Measurements from ENCODE around the gene KRTAP2-3. TPM values are rescaled to one million over a fixed set of nuclear protein-coding genes. Genes with fewer than 3 reads are reported as not detected.
"Not testable (repeated sequence)": the region's sequence is repeated elsewhere in the genome, so short reads cannot be mapped to it uniquely, and the experiment has no call there.

KRTAP2-3 gene
- total RNA-seq, 4 donors from 2014 or later, result not detected

DNA sequence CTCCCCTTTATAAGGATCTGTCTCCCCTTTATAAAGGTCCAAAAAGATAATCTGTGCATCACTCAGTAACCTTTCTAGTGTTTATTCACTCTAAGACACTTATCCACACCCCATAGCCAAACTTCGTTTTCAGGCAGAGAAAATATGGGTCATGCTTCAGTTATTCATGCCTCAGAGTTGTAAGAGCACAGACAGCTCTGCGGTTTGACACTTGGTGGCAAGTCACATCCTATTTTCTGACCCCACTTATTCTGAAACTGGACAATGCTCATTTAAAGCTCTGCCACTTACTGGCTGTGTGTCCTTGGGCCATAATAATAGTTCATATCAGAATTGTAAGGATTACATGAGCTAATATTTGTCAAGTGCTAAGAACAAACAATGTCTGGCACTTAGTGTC is 10.8 kb downstream of the KRTAP2-3 start:
- H3K27ac ChIP-seq, result no peak overlapping the region
- in situ Hi-C loops (cut with MboI; ENCODE audit: low sequenced_read_pairs in 4 of 4) (no loop called here), intact Hi-C loops (cut with DNase I; ENCODE audit: low total_unique reads) (no loop called here)
- H3K4me3 ChIP-seq, result no peak overlapping the region
- H3K27me3 ChIP-seq, result peaks cover 0 to 24% (median 9%) of the 10 kb centered on the region in 3 donors
- peaks cover 0 to 5% (median 0%) of the 10 kb centered on the region in 3 donors for H3K9me3 ChIP-seq
- DNase-seq (no peak), ATAC-seq (no peak)
- no peaks in the 10 kb centered on the region for H3K4me1 ChIP-seq
- TF ChIP-seq POLR2A (IDR thresholded peaks at IDR 0.05) (no peak), CTCF (IDR thresholded peaks at IDR 0.05 in 4 of 5, conservative IDR thresholded peaks at IDR 0.05 in 1 of 5) (no peak)
- no peaks in the 10 kb centered on the region for H3K36me3 ChIP-seq

- DNase-seq, result no peak
- Histone ChIP-seq H3K9me3 (peaks cover 0 to 4% (median 0%) of the 10 kb centered on the region in 3 donors), H3K4me1 (no peaks in the 10 kb centered on the region), H3K36me3 (no peaks in the 10 kb centered on the region), H3K27ac (no peak overlapping the region), H3K4me3 (no peak overlapping the region), H3K27me3 (peaks cover 0 to 24% (median 9%) of the 10 kb centered on the region in 3 donors)
- in situ Hi-C loops (cut with MboI; ENCODE audit: low sequenced_read_pairs in 4 of 4), result no loop called here
- no peak for ATAC-seq
- TF ChIP-seq CTCF (IDR thresholded peaks at IDR 0.05 in 4 of 5, conservative IDR thresholded peaks at IDR 0.05 in 1 of 5), result no peak
- no peak for TF ChIP-seq POLR2A (IDR thresholded peaks at IDR 0.05)
- intact Hi-C loops (cut with DNase I; ENCODE audit: low total_unique reads), result no loop called here
These were observed 11.5 kb downstream of the KRTAP2-3 start for GRCh38 chr17:41048441-41048840.

GRCh38 chr17:41046735-41047465 is 13.0 kb downstream of the KRTAP2-3 start, which contains the start of gene KRTAP2-1:
KRTAP2-1 (minus strand) TSS chr17:41047316; CDS start chr17:41047267, 49 bp downstream.
- H3K27ac ChIP-seq; intact Hi-C loops (cut with DNase I; ENCODE audit: low total_unique reads); DNase-seq; H3K4me3 ChIP-seq; ATAC-seq; H3K4me1 ChIP-seq; in situ Hi-C loops (cut with MboI; ENCODE audit: low sequenced_read_pairs in 4 of 4); H3K9me3 ChIP-seq; H3K36me3 ChIP-seq: not testable (repeated sequence)
- H3K27me3 ChIP-seq, result peaks cover 3 to 26% (median 9%) of the 10 kb centered on the region in 3 donors

GRCh38 chr17:41042953-41043352 is 17.0 kb downstream of the KRTAP2-3 start:
- Histone ChIP-seq H3K27ac (no peak overlapping the region), H3K36me3 (no peaks in the 10 kb centered on the region), H3K4me1 (no peaks in the 10 kb centered on the region), H3K9me3 (no peaks in the 10 kb centered on the region), H3K4me3 (no peak overlapping the region), H3K27me3 (peaks cover 0 to 12% (median 3%) of the 10 kb centered on the region in 3 donors)
- intact Hi-C loops (cut with DNase I; ENCODE audit: low total_unique reads) (no loop called here), in situ Hi-C loops (cut with MboI; ENCODE audit: low sequenced_read_pairs in 4 of 4) (no loop called here)
- no peak for ATAC-seq
- TF ChIP-seq CTCF (IDR thresholded peaks at IDR 0.05 in 4 of 5, conservative IDR thresholded peaks at IDR 0.05 in 1 of 5), result no peak
- no peak for DNase-seq

- in situ Hi-C loops (cut with MboI; ENCODE audit: low sequenced_read_pairs in 4 of 4); H3K36me3 ChIP-seq: not testable (repeated sequence)
These were observed 18.9 kb downstream of the KRTAP2-3 start, which contains the start of gene KRTAP1-1 for GRCh38 chr17:41040783-41041571. KRTAP1-1 (minus strand) TSS chr17:41041450; CDS start chr17:41041397, 53 bp downstream.

More at GRCh38 chr17:41040783-41041571, 18.9 kb downstream of the KRTAP2-3 start, which contains the start of gene KRTAP1-1:
- H3K4me3 ChIP-seq; DNase-seq; H3K4me1 ChIP-seq; ATAC-seq; H3K9me3 ChIP-seq; H3K27ac ChIP-seq; intact Hi-C loops (cut with DNase I; ENCODE audit: low total_unique reads): not testable (repeated sequence)
- H3K27me3 ChIP-seq, result peaks cover 3 to 13% (median 4%) of the 10 kb centered on the region in 3 donors
